OCI-LY3 (cell line): Measurements from ENCODE around the gene S100A7A.

Source experiments
- EZH2phosphoT487 ChIP-seq: fragments of 200-600 bp; shearing (Covaris generic); IDR thresholded peaks from 2 replicates; pipeline ENCODE4 v1.6.1; 2018; ENCODE audit warnings: antibody characterized with exemption, mixed run types, low read depth
- TF ChIP-seq, protein P1 (sequence below): fragments of 200-600, 300-600 bp; sonication (generic); IDR thresholded peaks from 2 replicates; pipeline ENCODE4 v1.5.1; 2014; ENCODE audit warnings: antibody characterized with exemption, low read length, low read depth

DNA sequence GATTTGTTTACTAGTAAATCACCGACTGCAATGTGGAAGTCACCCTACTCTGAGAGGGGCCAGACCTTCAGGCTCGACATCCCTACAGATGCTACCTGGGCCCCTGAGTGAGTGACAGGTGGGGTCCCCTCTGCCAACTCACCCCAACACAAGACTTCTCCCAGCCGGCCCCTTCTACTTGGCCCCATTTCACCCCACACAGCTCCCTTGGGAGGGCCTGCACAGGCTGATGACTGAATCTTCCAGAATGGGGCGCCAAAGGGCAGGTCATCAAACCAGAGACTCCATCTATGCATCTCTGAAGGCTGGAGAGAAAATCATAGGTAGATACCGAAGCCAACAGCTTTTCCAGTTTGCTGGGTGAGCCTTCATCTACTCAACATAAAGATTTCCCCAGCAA, 16.1 kb upstream of the S100A7A start:
- TF ChIP-seq, protein P1, sequence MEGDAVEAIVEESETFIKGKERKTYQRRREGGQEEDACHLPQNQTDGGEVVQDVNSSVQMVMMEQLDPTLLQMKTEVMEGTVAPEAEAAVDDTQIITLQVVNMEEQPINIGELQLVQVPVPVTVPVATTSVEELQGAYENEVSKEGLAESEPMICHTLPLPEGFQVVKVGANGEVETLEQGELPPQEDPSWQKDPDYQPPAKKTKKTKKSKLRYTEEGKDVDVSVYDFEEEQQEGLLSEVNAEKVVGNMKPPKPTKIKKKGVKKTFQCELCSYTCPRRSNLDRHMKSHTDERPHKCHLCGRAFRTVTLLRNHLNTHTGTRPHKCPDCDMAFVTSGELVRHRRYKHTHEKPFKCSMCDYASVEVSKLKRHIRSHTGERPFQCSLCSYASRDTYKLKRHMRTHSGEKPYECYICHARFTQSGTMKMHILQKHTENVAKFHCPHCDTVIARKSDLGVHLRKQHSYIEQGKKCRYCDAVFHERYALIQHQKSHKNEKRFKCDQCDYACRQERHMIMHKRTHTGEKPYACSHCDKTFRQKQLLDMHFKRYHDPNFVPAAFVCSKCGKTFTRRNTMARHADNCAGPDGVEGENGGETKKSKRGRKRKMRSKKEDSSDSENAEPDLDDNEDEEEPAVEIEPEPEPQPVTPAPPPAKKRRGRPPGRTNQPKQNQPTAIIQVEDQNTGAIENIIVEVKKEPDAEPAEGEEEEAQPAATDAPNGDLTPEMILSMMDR: peak; percentile 51
- TF ChIP-seq EZH2phosphoT487: no peak
